NCI-H82 treated with DMSO at 0.1 percent for 48 hours (cell line): ENCODE data around the gene DMRTC1B.
"Not testable (repeated sequence)": the region's sequence is repeated elsewhere in the genome, so short reads cannot be mapped to it uniquely, and the experiment has no call there.

ENCODE experiments used
- DNase-seq: peaks from one replicate; lab custom pipeline; 2025; ENCODE audit not compliant: unreplicated experiment; lab: John Stamatoyannopoulos, UW

The DMRTC1B gene, protein sequence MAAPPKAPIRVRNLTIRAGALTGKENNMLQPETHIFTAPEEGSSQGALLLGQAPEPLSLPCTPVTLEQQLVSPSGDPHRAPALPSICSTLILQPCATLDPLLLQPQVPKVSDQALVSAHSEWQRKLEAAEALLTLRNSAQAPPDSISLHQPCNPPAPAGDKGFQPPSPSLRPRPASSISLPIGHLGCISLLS

DNA sequence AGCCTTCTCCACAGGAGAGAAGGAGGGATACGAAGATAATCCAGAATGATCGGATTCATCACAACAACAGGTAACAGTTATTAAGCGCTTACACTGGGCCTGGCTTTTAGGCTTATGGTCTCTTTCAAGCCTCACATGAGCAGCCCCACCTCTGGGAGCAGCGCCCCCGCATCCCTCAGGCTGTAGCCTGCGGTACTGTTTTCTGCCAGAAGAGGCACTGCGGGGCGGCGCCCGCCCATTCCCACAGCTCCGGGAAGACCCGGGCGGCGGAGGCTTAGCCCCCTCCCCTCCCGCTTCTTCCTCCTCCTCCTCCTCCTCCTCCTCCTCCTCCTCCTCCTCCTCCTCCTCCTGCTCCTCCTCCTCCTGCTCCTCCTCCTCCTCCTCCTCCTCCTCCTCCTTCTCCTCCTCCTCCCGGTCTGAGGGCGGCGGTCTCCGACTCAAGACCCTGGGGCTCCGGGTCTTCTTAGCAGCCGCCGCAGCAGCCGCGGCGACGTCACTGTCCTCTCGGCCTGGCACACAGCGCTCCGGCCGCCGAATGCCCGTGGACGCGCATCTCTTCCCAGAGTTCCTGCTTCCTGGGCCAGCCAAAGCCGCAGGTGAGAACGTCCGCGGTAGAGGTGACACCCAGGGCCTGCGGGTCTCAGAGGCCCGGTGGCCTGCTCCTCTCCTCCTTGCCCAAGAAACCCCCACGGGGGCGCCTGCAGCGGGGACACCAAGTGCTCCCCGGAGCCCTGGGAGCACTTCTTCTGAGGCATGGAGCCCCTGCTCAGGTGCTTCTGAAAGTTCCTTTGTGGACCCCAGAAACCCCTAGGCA lies at the start of gene DMRTC1B:
DMRTC1B (plus strand) TSS at position 238 of the 814 bp plus-strand sequence. CDS start 68,246 bp downstream, outside the sequence.
- not testable (repeated sequence) for DNase-seq

GRCh38 chrX:72727846-72728245 lies 48.8 kb upstream of the DMRTC1B start:
- DNase-seq, result no peak

DNA sequence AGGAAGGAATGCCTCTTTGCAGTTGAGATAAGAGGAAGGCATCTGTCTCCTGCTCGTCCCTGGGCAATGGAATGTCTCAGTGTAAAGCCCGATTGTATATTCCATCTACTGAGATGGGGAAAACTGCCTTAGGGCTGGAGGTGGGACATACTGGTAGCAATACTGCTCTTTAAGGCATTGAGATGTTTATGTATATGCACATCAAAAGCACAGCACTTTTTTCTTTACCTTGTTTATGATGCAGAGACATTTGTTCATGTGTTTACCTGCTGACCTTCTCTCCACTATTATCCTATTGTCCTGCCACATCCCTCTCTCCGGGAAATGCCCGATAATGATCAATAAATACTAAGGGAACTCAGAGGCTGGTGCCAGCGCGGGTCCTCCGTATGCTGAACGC lies 43.1 kb upstream of the DMRTC1B start:
- not testable (repeated sequence) for DNase-seq

DNA sequence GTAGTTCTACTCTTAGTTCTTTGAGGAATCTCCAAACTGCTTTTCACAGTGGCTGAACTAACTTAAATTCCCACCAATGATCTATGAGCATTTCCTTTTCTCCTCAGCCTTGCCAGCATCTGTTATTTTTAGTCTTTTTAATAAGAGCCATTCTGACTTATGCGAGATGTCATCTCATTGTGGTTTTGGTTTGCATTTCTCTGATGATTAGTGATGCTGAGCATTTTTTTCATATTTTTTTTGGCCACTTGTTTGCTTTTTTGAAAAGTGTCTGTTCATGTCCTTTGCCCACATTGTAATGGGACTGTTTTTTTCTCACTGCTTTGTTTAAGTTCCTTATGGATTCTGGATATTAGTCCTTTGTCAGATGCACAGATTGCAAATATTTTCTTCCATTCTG lies 41.1 kb upstream of the DMRTC1B start:
- DNase-seq, result no peak

GRCh38 chrX:72745546-72745945 lies 31.1 kb upstream of the DMRTC1B start:
- not testable (repeated sequence) for DNase-seq

GRCh38 chrX:72748545-72748944 lies 28.1 kb upstream of the DMRTC1B start:
- not testable (repeated sequence) for DNase-seq

DNA sequence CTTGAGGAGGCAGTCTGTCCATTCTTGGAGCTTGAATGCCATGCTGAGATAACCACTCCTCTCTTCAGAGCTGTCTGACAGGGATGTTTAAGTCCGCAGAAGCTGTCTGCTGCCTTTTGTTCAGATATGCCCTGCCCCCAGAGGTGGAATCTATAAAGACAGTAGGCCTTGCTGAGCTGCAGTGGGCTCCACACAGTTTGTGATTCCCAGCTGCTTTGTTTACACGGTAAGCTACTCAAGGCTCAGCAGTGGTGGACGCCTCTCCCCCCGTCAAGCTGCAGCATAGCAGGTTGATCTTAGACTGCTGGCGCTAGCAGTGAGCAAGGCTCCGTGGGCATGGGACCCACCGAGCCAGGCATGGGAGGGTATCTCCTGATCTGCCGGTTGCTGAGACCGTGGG lies 16.2 kb upstream of the DMRTC1B start:
- not testable (repeated sequence) for DNase-seq

DNA sequence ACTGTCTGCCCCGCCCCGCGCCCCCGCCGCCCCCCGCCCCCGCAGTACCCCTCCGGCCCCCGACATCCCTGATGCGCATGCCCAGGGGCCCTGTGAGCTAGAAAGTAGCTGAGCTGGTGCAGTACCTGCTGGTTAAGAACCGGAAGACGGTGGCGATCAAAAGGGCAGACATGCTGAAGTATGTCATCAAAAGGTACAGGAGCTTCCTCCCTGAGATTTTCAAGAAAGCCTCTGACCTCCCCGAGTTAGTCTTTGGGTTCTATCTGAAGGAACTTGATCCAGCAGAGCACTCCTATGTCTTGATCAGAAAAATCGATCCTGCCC lies 739 bp downstream of the DMRTC1B start:
- not testable (repeated sequence) for DNase-seq

- DNase-seq, result not testable (repeated sequence)
Observed at GRCh38 chrX:72778146-72778545, 1.5 kb downstream of the DMRTC1B start.

DNA sequence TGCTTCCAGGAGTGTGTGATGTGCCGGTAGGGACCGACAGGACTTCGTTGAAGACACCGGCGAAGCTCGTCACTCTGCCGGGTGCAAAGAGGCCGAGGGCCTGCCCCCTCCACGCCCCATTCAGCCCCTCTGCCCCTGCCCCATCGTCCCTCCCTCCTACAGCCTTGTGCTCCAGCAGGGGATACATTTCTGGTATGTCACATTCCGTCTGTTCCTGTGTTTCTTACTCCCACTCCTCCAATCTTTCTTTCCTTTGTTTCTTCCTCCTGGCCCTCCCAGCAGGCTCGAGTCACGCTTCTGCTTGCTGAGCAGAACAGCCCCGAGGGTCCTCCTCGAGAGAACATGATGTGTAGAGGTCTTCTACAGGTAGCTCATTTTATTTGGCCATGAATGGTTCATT lies 5.9 kb downstream of the DMRTC1B start, which contains the start of gene FAM236B:
FAM236B (minus strand) TSS at position 101 of the 400 bp plus-strand sequence; CDS start at position 1, 100 bp downstream.
- DNase-seq, result not testable (repeated sequence)

GRCh38 chrX:72783365-72783936 lies 6.8 kb downstream of the DMRTC1B start:
- not testable (repeated sequence) for DNase-seq

- DNase-seq, result not testable (repeated sequence)
Observed at GRCh38 chrX:72783964-72784363, 7.3 kb downstream of the DMRTC1B start.

DNA sequence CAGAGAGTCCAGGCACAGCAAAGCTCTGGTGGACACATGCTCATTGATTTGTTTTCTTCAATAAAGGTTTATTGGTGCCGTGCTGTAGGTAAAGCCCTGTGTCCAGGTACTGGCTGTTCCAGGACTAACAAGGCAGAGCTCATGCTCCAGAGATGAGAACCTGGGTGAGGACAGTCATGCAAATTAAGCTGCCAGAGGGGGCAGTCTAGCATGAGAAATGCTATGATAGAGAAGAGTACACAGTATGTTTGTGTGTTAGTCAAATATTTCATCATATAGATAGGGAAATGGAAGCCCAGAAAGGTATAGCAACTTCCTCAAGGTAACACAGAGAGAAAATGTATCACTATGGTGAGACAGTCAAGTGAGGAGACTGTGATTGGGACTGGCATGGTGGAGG lies 11.5 kb downstream of the DMRTC1B start:
- not testable (repeated sequence) for DNase-seq

- not testable (repeated sequence) for DNase-seq
Observed at GRCh38 chrX:72790390-72790789, 13.7 kb downstream of the DMRTC1B start.

- DNase-seq, result not testable (repeated sequence)
Observed at GRCh38 chrX:72808110-72808509, 31.4 kb downstream of the DMRTC1B start, which contains the start of gene FAM236D. FAM236D (minus strand) TSS chrX:72808210; CDS start chrX:72808110, 100 bp downstream.

- not testable (repeated sequence) for DNase-seq
Observed at GRCh38 chrX:72830701-72831100, 54.0 kb downstream of the DMRTC1B start.

DNA sequence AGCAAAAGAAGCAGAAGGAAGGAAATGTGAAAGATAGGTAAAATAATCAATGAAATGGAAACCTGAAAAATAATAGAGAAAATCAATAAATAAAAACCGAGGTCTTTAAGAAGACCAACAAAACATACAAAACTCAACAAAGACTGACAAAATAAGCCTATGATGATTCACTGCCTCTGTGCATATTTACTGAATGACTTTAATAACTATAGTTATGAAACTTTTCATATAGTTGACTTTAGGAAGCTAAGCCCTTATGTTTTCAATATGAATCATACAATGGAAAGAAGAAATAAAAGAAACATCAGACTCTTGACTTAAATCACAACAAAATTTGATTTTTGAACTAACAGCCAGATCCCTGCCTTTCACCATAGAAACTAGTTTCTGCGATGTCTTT lies 60.8 kb downstream of the DMRTC1B start:
- DNase-seq, result not testable (repeated sequence)

GRCh38 chrX:72882898-72883297 lies 106.2 kb downstream of the DMRTC1B start:
- not testable (repeated sequence) for DNase-seq

- not testable (repeated sequence) for DNase-seq
Observed at GRCh38 chrX:72889740-72890139, 113.0 kb downstream of the DMRTC1B start.
